Nucleus accumbens (tissue), 56 donors: ENCODE results near the gene PRDX6.
"Not testable (repeated sequence)": the region's sequence is repeated elsewhere in the genome, so short reads cannot be mapped to it uniquely, and the experiment has no call there.

Experiments
- DNase-seq, 56 donors: peaks; one replicate each; lab custom pipeline; 2025; lab: John Stamatoyannopoulos, UW

PRDX6 gene

GRCh38 chr1:173464185-173464584 lies 12.9 kb upstream of the PRDX6 start:
- not testable (repeated sequence) for DNase-seq

- no peak for DNase-seq
These were observed 9.7 kb upstream of the PRDX6 start for GRCh38 chr1:173467426-173467825.

- DNase-seq: no peak
These were observed 7.5 kb upstream of the PRDX6 start for GRCh38 chr1:173469656-173470055.

GRCh38 chr1:173470608-173471007 lies 6.5 kb upstream of the PRDX6 start:
- no peak for DNase-seq

GRCh38 chr1:173473599-173474011 lies 3.5 kb upstream of the PRDX6 start:
- DNase-seq: no peak

GRCh38 chr1:173474097-173474779 lies 2.9 kb upstream of the PRDX6 start:
- DNase-seq: no peak

GRCh38 chr1:173474780-173475421 lies 2.2 kb upstream of the PRDX6 start:
- not testable (repeated sequence) for DNase-seq

GRCh38 chr1:173475564-173476196 lies 1.5 kb upstream of the PRDX6 start:
- DNase-seq: peak in 2 of 56 donors; percentile 12 to 16

GRCh38 chr1:173476197-173476664 lies 904 bp upstream of the PRDX6 start:
- DNase-seq: no peak

- DNase-seq: peak; percentile 66 to 98 (median 92)
These were observed 360 bp upstream of the PRDX6 start for GRCh38 chr1:173476665-173477285.

GRCh38 chr1:173478094-173478674 lies 1.0 kb downstream of the PRDX6 start:
- peak in 22 of 56 donors; percentile 5 to 63 (median 30) for DNase-seq

- DNase-seq: no peak
These were observed 2.5 kb downstream of the PRDX6 start for GRCh38 chr1:173479649-173480048.

GRCh38 chr1:173481195-173481772 lies 4.1 kb downstream of the PRDX6 start:
- peak in 1 of 56 donors; percentile 4 for DNase-seq

GRCh38 chr1:173482683-173483082 lies 5.5 kb downstream of the PRDX6 start:
- DNase-seq: no peak

GRCh38 chr1:173484276-173484675 lies 7.1 kb downstream of the PRDX6 start:
- no peak for DNase-seq

GRCh38 chr1:173485401-173485800 lies 8.3 kb downstream of the PRDX6 start:
- no peak for DNase-seq

GRCh38 chr1:173488001-173488400 lies 10.9 kb downstream of the PRDX6 start:
- DNase-seq: no peak

GRCh38 chr1:173489149-173489600 lies 12.0 kb downstream of the PRDX6 start:
- no peak for DNase-seq

- DNase-seq: no peak
These were observed 12.8 kb downstream of the PRDX6 start for GRCh38 chr1:173489929-173490328.

GRCh38 chr1:173491508-173491907 lies 14.4 kb downstream of the PRDX6 start:
- no peak for DNase-seq
